ENCODE results near the gene ISM2.
A peak's percentile ranks its signal among the peaks of the same experiment; 100 is the strongest.

Gene ISM2

DNA sequence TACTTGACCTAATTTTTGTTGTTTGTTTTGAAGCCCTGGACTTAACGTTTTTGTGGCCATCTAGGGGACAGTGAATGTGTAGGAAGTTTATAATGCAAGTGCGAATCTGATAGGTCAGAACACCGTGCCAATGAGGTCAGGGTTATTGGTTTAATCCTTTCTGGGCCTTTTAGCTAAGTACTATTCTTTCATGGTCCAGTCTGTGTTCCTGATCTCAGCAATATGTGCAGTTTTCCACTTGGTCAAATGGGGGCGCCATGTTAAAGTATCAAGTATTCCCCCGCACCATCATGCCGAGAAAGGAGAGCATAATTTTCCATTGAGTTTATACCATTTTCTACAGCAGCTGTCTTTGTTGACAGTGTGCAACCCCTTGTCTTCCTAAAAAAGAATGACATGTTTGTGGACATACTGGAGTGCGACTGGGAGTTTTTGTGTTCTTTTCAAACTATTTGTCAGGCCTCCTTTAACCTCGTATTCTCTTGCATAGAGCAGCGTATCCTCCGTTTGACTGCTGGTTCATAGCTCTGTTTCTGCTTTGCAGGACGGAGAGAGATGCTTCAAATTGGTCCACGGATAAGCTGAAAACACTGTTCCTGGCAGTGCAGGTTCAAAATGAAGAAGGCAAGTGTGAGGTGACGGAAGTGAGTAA is 39.4 kb downstream of the ISM2 start:
- H3K9ac ChIP-seq (ENCODE audit: low read depth, low read length): no peak overlapping the region
- no peak overlapping the region for H3K27ac ChIP-seq (ENCODE audit: low read depth, low read length)
- no peaks in the 10 kb centered on the region for H3K9me3 ChIP-seq (ENCODE audit: control insufficient read depth, insufficient read depth, low read length)
- peaks cover 43% of the 10 kb centered on the region for H3K36me3 ChIP-seq (ENCODE audit: control insufficient read depth, insufficient read depth, low read length)
- peaks cover 9% of the 10 kb centered on the region; the same call in 1 of the 2 replicates for H3K4me1 ChIP-seq (ENCODE audit: control insufficient read depth, insufficient read depth, low read length)
- peak overlapping the region; percentile 85 for H3K4me3 ChIP-seq (ENCODE audit: low read depth, low read length)
- no peaks in the 10 kb centered on the region for H3K27me3 ChIP-seq (ENCODE audit: control insufficient read depth, insufficient read depth, low read length)

DNA sequence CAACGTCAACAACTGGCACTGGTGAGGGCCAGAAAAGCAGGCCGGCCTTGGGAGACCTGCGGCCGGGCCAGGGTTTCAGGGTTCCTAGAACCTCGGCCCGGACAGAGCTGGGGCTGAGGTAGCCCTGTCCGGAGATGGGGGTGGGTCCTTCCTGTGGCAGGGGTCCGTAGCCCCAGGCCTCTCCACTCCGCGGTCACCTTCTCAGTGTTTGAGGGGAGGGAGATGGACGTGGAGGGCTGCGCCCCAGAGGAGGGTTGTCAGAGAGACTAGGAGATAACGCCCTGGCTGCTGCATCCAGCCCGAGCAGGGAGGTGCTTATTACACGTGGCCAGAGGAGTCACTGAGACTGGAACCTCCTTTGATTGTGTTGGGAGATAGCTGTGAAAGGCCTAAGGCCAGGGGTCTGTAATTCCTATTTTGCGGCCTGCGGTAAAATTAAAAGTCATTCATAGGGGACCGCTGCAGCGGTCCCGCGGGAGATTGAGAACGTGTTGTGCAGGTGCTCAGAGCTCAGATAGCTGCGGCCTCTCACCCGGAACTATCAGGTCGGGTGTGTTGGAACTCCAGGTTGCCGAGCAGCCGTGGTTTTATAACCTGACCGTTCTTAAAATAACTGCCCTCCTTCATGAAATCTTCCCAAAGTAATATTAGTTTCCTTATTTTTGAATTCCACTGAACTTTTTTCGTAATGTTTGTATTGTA is 40.2 kb downstream of the ISM2 start:
- Histone ChIP-seq H3K27ac (ENCODE audit: low read depth, low read length) (peak overlapping the region; percentile 94), H3K4me3 (ENCODE audit: low read depth, low read length) (peak overlapping the region; percentile 85), H3K36me3 (ENCODE audit: control insufficient read depth, insufficient read depth, low read length) (peaks cover 35% of the 10 kb centered on the region), H3K27me3 (ENCODE audit: control insufficient read depth, insufficient read depth, low read length) (no peaks in the 10 kb centered on the region), H3K9me3 (ENCODE audit: control insufficient read depth, insufficient read depth, low read length) (no peaks in the 10 kb centered on the region), H3K9ac (ENCODE audit: low read depth, low read length) (peak overlapping the region; percentile 87), H3K4me1 (ENCODE audit: control insufficient read depth, insufficient read depth, low read length) (peaks cover 9% of the 10 kb centered on the region; the same call in 1 of the 2 replicates)

DNA sequence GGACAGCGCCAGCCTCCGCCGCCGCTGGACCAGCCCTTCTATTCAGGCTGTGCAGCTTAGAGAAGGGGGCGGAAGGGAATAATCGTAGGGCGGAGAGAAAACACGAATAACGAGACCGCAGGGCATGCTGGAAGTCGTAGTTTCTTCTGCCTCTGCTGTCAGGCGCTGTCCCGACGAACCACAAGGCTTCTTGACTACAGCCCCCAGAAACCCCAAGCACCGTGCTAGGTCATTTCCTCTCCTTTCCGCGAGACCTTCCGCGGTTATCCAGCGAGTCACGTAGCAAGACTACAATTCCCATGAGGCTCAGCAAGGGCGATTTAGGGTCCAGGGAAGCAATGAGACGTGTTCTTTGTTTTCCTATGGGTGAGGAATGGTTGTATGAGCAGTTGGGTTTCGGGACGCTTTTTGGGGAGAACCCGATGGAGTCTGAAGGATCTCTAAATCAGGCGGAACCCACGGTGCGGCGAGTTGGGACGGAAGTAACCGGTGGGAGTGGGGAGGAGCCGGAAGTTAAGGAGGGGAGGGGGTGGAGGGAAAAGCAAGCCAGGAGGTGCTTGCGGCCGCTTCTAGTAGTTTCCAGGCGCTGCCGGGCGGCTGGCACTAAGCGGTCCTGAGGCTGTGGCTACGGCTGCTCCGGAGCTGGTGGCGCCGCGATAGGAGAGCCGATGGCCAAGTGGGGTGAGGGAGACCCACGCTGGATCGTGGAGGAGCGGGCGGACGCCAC is 40.9 kb downstream of the ISM2 start, which contains the start of the genes AHSA1 and VIPAS39:
Gene AHSA1, plus strand, starts transcription at position 572 of the 727 bp plus-strand sequence. Its CDS starts 97 bp downstream, at position 669.
Gene VIPAS39, minus strand, starts transcription at position 80 of the 727 bp plus-strand sequence. CDS start 3,499 bp downstream, outside the sequence.
- peak within 1 kb of the TSS; percentile 94 for H3K27ac ChIP-seq (ENCODE audit: low read depth, low read length)
- no peaks in the 10 kb centered on the region for H3K27me3 ChIP-seq (ENCODE audit: control insufficient read depth, insufficient read depth, low read length)
- H3K36me3 ChIP-seq (ENCODE audit: control insufficient read depth, insufficient read depth, low read length): peaks cover 35% of the 10 kb centered on the region
- peaks cover 9% of the 10 kb centered on the region; the same call in 1 of the 2 replicates for H3K4me1 ChIP-seq (ENCODE audit: control insufficient read depth, insufficient read depth, low read length)
- peak within 1 kb of the TSS; percentile 85 for H3K4me3 ChIP-seq (ENCODE audit: low read depth, low read length)
- H3K9me3 ChIP-seq (ENCODE audit: control insufficient read depth, insufficient read depth, low read length): no peaks in the 10 kb centered on the region
- peak within 1 kb of the TSS; percentile 87 for H3K9ac ChIP-seq (ENCODE audit: low read depth, low read length)

DNA sequence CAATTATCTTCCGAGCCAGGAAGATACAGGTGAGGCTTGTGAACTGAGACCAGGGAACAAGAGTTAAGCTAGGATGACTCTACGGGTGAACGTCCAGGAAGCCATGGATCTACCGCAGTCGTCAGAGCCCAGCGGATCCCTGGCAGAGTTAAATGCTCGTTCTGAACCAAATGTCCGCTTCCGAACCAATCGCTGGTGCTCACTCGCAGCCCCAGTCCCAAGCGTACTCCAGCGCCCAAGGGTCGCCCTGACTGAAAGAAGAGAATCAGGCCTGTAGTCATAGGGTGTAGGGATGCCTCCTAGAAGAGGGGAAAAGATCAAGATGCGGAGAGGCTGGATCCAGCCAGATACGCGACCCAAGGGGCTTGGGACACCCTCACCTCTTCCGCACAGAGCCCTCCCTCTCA is 41.5 kb downstream of the ISM2 start:
- H3K9ac ChIP-seq (ENCODE audit: low read depth, low read length): peak overlapping the region; percentile 60
- H3K27ac ChIP-seq (ENCODE audit: low read depth, low read length): peak overlapping the region; percentile 72
- no peaks in the 10 kb centered on the region for H3K27me3 ChIP-seq (ENCODE audit: control insufficient read depth, insufficient read depth, low read length)
- H3K4me1 ChIP-seq (ENCODE audit: control insufficient read depth, insufficient read depth, low read length): peaks cover 9% of the 10 kb centered on the region; the same call in 1 of the 2 replicates
- peaks cover 31% of the 10 kb centered on the region for H3K36me3 ChIP-seq (ENCODE audit: control insufficient read depth, insufficient read depth, low read length)
- H3K4me3 ChIP-seq (ENCODE audit: low read depth, low read length): peak overlapping the region; percentile 85
- no peaks in the 10 kb centered on the region for H3K9me3 ChIP-seq (ENCODE audit: control insufficient read depth, insufficient read depth, low read length)

DNA sequence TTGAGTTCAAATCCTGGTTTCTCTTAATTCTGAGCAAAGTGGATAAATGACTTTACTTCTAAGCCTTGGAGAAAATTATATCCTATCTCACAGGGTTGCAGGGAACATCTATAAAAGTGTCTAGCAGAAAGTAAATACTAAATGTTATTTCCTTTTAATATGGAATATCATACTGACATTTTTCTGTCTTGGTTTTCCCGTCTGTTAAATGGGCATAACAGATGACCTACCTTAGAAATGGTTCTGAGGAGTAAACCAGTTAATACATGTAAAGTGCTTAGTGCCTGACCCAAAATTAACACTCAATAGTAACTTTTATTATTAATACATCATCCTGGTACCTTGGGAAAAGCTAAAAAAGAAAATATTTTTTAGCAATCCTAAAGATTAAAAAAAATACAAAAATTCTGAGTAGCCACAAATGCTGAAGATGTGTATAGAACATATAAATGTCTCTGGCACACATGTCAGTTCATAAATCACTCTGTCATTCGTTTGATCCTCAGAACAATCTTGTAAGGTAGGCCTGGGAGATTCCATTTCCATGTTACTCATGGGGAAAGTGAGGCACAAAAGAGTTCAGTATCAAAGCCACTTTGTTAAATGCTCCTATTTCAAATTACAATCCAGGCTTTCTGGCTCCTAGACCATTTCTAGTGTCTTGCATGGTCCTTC is 42.5 kb downstream of the ISM2 start:
- Histone ChIP-seq H3K27ac (ENCODE audit: low read depth, low read length) (no peak overlapping the region), H3K9ac (ENCODE audit: low read depth, low read length) (no peak overlapping the region), H3K27me3 (ENCODE audit: control insufficient read depth, insufficient read depth, low read length) (no peaks in the 10 kb centered on the region)

DNA sequence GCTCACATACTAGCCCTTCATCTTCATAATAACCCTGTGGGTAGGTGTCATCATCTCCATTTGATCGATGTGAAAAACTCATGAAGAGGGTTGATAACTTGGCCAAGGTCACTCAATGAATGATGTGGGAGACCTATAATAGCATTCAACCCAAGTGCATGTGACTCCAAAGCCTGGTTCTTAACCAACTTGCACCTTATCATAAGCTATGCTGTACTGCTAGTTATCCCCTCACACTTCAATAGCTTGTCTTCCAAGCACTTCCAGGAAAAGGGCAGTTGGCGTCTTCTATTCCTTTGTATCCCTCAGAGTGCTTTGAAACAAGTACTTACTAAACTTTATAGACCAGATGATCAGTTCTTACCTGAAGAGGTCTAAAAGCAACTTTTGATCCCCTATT is 56.4 kb downstream of the ISM2 start:
- H3K4me1 ChIP-seq (ENCODE audit: control insufficient read depth, insufficient read depth, low read length): no peaks in the 10 kb centered on the region
- no peaks in the 10 kb centered on the region for H3K9me3 ChIP-seq (ENCODE audit: control insufficient read depth, insufficient read depth, low read length)
- peaks cover 52% of the 10 kb centered on the region for H3K36me3 ChIP-seq (ENCODE audit: control insufficient read depth, insufficient read depth, low read length)
- no peak overlapping the region for H3K4me3 ChIP-seq (ENCODE audit: low read depth, low read length)
- H3K27me3 ChIP-seq (ENCODE audit: control insufficient read depth, insufficient read depth, low read length): no peaks in the 10 kb centered on the region
- H3K27ac ChIP-seq (ENCODE audit: low read depth, low read length): no peak overlapping the region
- no peak overlapping the region for H3K9ac ChIP-seq (ENCODE audit: low read depth, low read length)

More for the DNA sequence above, 42.5 kb downstream of the ISM2 start:
- Histone ChIP-seq H3K4me3 (ENCODE audit: low read depth, low read length) (peak overlapping the region; percentile 85), H3K4me1 (ENCODE audit: control insufficient read depth, insufficient read depth, low read length) (peaks cover 9% of the 10 kb centered on the region; the same call in 1 of the 2 replicates), H3K36me3 (ENCODE audit: control insufficient read depth, insufficient read depth, low read length) (peaks cover 28% of the 10 kb centered on the region), H3K9me3 (ENCODE audit: control insufficient read depth, insufficient read depth, low read length) (no peaks in the 10 kb centered on the region)

DNA sequence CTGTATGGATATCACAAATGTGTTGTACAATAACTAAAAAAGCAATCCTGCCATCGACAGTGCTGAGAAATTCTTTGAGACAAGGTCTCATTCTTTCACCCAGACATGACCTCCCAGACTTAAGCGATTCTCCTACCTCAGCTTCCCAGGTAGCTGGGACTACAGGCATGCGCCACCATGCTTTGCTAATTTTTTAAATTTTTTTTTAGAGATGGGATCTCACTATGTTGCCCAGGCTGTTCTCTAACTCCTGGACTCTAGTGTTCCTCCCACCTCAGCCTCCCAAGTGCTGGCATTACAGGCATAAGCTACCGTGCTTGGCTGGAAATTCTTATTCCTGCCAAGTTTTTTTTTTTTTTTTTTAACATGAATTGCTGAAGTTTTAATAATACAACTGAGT is 58.8 kb downstream of the ISM2 start:
- H3K4me1 ChIP-seq (ENCODE audit: control insufficient read depth, insufficient read depth, low read length): no peaks in the 10 kb centered on the region
- no peak overlapping the region for H3K4me3 ChIP-seq (ENCODE audit: low read depth, low read length)
- H3K9me3 ChIP-seq (ENCODE audit: control insufficient read depth, insufficient read depth, low read length): no peaks in the 10 kb centered on the region
- H3K27ac ChIP-seq (ENCODE audit: low read depth, low read length): no peak overlapping the region
- no peak overlapping the region for H3K9ac ChIP-seq (ENCODE audit: low read depth, low read length)
- H3K27me3 ChIP-seq (ENCODE audit: control insufficient read depth, insufficient read depth, low read length): no peaks in the 10 kb centered on the region
- H3K36me3 ChIP-seq (ENCODE audit: control insufficient read depth, insufficient read depth, low read length): peaks cover 64% of the 10 kb centered on the region

DNA sequence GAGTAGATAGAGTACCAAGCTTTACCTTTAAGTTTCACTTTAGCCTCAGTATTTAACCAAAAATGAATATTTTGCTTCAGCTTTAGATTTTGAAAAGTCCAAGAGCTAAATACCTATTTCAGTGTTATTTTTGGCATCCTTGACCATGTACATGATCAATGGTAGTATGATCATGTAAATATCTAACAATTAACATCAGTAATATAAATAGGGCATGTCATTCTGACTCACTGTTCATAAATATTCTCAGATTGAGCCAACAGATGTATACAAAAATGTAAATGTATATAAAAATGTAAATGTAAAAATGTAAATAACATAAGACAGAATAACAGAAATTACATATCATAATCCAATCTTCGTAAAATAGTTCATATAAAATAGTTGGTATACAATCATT is 60.0 kb downstream of the ISM2 start:
- H3K27me3 ChIP-seq (ENCODE audit: control insufficient read depth, insufficient read depth, low read length): no peaks in the 10 kb centered on the region
- no peaks in the 10 kb centered on the region for H3K4me1 ChIP-seq (ENCODE audit: control insufficient read depth, insufficient read depth, low read length)
- H3K9ac ChIP-seq (ENCODE audit: low read depth, low read length): no peak overlapping the region
- H3K4me3 ChIP-seq (ENCODE audit: low read depth, low read length): no peak overlapping the region
- no peaks in the 10 kb centered on the region for H3K9me3 ChIP-seq (ENCODE audit: control insufficient read depth, insufficient read depth, low read length)
- H3K36me3 ChIP-seq (ENCODE audit: control insufficient read depth, insufficient read depth, low read length): peaks cover 63% of the 10 kb centered on the region
- H3K27ac ChIP-seq (ENCODE audit: low read depth, low read length): no peak overlapping the region

DNA sequence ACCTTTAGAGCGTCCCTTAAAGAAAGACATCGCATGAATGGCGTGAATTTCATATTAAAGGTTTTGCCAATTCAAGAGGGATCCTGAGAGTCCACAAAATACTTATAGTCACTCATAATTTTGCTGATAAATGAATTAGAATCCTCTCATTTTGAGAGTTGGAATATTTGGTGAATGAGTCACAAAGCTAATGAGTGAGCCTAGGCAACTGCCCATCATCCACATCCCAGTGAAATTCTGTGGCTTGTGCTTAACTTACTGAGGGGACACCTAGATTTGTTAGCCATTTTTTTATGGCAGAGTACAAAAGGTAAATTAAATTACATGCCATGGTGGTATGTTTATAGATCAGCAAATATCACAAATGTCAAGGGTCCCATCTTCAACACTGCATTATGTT is 62.6 kb downstream of the ISM2 start:
- H3K4me1 ChIP-seq (ENCODE audit: control insufficient read depth, insufficient read depth, low read length): no peaks in the 10 kb centered on the region

DNA sequence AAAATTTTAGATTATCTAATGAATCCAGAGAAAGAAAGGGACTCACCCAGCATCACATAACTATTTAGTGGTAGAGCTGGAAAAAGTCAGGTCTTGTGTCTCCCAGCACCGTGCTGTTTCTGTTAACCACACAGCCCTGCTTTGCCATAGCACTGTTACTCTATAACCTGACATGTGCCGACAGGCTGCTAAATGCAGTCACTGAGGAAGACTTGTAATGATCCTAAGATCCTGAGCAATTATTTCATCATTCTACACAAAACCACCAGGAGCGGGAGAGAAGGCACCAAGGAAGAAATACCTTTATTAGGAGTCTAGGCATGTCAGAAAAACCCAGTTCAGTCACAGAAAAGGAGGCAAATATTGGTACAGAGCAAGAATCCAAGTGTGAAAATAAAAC is 72.2 kb downstream of the ISM2 start:
- Histone ChIP-seq H3K36me3 (ENCODE audit: control insufficient read depth, insufficient read depth, low read length) (peaks cover 78% of the 10 kb centered on the region), H3K4me1 (ENCODE audit: control insufficient read depth, insufficient read depth, low read length) (0 out of 2 replicates have a peak, but pooled peaks cover 11% of the 10 kb centered on the region), H3K4me3 (ENCODE audit: low read depth, low read length) (no peak overlapping the region), H3K27me3 (ENCODE audit: control insufficient read depth, insufficient read depth, low read length) (no peaks in the 10 kb centered on the region), H3K9me3 (ENCODE audit: control insufficient read depth, insufficient read depth, low read length) (no peaks in the 10 kb centered on the region), H3K9ac (ENCODE audit: low read depth, low read length) (no peak overlapping the region), H3K27ac (ENCODE audit: low read depth, low read length) (no peak overlapping the region)

More for the DNA sequence above, 62.6 kb downstream of the ISM2 start:
- no peak overlapping the region for H3K27ac ChIP-seq (ENCODE audit: low read depth, low read length)
- peaks cover 55% of the 10 kb centered on the region for H3K36me3 ChIP-seq (ENCODE audit: control insufficient read depth, insufficient read depth, low read length)
- H3K27me3 ChIP-seq (ENCODE audit: control insufficient read depth, insufficient read depth, low read length): no peaks in the 10 kb centered on the region
- no peaks in the 10 kb centered on the region for H3K9me3 ChIP-seq (ENCODE audit: control insufficient read depth, insufficient read depth, low read length)
- H3K9ac ChIP-seq (ENCODE audit: low read depth, low read length): no peak overlapping the region
- H3K4me3 ChIP-seq (ENCODE audit: low read depth, low read length): no peak overlapping the region

All from HUES48 (cell line).